Measurements from ENCODE around the gene RNF152.

RNF152 gene

DNA sequence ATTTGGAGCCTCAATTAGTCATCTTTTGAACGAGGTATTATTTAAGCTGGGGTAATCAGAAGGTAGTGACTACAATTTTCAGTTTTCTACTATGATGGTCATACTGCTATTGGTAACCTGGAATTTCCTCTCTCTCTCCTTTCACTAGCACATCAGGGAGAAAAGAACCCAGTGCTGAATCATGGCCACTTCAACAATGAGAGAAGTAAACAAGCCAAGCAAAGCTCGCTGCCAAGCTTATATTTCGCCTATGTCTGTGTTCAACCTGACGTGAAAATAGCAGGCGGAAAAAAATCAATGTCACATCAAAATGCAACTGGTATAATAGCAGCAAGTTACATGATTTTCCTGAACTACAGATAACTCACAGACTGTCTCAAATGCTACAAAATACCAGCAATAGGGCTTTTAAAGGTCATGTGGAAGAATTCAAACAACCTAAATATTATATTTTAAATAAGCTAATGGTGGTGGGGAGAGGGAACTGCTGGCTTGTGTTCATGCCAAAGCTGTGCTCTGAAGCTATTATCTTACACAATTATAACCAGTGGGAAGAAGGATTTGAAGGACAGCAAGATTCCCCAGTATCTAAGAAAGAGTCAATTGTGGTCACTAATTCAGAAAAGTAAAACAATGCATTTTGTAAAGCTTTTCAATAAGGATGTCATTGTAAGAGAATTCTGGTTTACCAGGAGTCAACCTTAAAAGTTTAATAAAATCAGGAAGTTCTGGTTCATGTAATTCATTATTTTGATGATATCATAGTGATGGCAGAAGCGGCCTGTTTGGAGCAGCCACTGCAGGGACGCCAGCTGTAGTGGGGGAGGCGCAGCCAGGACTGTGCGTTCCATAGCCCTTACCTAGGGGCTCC, 38.0 kb downstream of the RNF152 start:
- DNase-seq (ENCODE audit: low read depth in 3 of 3) = no peak

DNA sequence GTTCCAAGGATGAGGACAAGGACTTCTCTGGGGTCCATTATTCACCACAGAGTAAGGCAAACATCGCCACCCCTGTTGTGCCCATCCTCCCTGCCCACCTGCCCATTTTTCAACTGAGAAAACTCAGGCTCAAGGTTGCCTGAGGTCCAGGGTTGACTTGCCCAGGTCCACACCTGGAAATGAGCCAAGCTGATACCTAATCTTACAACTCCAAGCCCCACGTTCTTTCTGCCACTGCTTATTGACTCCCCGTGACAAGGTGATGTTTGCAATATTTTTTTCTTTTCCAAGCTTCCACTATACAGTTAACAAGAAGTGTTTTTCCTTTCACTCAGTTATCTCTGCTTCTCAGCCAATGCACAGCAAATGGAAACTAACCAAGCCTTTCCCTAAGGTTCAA, 39.0 kb downstream of the RNF152 start:
- no peak for DNase-seq (ENCODE audit: low read depth in 3 of 3)

- no peak for DNase-seq (ENCODE audit: low read depth in 3 of 3)
Measured at GRCh38 chr18:61852496-61852895, 40.3 kb downstream of the RNF152 start.

DNA sequence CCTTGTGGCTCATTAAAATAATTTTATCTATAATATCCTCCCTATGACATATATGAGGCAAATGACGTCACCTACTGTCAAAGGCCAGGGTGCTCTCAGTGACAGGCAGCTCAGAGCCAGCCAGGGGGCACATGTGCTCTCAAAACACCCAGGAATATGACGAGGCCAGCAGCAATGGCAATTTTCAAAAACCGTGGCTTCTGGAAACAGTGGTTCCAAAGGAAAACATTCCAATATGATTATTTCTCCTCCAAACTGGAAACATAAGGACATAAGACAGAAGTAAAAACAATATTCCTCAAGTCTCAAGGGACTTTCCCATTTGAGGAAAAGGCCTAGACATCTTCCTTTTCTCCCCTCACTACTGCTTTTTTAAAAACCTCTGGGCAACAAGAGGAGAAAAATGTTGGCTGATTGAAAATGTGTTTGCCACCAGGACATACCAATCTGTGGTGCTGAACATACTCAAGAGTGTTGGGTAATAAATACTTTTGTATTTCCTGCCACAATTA, 40.8 kb downstream of the RNF152 start:
- no peak for DNase-seq (ENCODE audit: low read depth in 3 of 3)

DNA sequence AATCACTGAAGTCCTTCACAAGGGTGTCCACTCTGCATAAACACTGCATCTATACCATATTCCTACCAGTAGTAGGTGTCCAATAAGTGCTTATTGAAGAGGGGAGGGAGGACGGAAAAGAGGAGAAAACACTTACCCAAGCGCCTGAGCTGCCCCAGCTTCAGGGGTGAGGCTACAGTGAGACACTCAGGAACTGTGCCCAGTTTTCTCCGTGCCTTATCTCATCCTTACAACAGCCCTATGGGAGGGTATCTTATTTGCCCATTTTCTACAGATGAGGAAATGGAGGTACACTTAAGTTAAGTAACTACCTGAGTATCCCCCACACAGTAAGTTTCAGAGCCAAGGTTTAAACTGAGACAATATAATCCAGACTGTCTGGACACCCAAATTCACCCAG, 41.5 kb downstream of the RNF152 start:
- no peak for DNase-seq (ENCODE audit: low read depth in 3 of 3)

DNA sequence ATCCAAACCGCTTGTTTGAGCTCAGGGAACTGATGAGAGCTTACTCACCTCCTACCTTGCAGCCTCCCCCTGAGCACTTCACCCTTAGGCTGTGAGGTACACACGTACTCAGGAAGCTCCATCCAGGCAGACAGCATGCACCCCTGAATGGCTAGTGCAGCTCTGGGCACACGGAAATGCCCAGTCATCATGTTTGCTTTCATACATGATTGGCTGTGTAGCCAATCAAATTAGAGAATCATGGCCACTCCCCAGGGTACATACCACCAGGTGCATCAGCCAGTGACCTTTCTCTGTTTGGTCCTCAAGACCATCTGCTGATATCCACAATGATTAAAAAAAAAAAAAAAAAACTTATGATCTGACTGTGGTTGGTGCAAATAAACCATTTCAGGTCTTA, 42.1 kb downstream of the RNF152 start:
- no peak for DNase-seq (ENCODE audit: low read depth in 3 of 3)

DNA sequence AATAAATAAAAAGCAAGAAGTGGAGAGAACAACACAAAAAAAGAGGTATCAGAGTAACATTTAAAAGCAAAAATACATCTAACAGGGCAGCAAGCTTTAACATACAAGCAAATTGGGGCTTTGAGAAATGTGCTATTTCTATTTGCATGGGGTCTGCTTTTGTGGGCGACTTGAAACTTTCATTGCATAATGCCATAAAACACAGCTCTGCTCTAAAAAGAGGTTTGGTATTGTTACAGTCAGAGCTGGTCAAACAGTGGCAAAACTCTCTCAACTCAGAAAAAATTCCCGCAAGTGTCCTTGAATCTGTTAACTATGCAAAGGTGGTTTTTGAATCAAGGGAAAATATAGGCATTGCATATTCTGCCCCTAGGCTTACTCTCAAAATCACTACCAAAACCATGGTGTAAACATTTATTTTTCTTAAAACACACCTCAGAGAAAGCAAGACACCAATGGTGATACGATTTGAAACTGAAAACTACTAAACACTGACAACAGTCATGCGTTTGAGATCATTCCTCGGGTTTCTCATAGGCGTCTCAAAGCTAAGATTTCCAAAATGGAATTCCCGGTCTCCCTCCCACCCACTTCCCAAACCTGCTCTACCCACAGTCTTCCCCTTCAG, 45.5 kb downstream of the RNF152 start:
- no peak for DNase-seq (ENCODE audit: low read depth in 3 of 3)

DNA sequence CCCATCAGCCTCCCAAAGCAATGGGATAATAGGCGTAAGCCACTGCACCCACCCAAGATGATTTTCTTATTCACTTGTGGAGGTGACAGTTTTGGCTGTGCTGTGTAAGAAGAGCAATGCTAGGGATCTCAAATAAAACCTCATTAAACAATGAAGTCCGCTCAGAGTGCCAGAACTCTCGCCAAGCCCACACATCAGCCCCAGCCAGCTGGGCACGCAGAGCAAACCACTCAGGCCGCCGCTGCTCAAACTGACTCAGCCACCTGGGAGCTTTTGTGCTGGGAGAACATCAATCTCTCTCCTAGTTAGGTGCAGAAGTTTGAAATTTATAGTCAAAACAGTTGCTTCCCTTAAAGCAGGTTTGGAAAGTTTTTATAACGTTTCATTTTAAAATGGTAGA, 47.6 kb downstream of the RNF152 start:
- DNase-seq (ENCODE audit: low read depth in 3 of 3) = no peak

DNA sequence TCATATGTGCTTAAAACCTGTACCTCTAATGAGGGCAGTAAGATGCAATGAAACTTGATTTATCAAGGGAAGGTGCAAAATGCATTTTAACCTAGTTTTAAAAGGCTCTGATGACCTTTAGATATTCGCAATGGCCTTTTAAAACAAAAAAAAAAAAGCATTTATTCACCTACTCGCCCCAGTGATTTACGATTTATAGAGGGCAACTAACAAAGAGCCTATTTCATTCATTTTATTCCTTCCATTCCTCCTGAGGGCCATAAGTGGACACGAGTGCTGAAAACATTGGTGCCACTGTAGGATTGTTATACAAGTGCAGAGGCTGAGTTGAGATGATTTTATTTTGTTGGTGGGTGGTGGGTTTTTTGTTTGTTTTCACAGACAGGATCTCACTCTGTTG, 48.1 kb downstream of the RNF152 start:
- DNase-seq (ENCODE audit: low read depth in 3 of 3) = no peak

DNA sequence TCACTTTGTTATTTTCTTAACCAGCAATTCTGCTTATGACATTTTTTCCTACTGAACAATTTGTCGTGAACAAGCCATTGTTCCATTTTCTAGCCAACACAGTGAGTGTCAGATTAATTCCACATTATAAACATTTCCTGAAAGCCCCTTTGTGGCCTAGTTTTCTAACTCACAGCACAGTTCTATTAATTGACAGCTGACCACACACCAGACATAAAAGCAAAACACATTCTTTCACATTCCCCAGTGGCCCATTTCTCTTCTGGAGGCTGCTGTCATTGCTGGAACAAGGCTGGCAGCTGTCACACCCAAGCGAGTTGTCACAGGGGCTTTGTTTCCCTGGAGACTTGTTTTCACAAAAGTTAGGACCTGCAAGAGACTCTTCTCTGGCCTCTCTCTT, 50.7 kb downstream of the RNF152 start:
- DNase-seq (ENCODE audit: low read depth in 3 of 3) = no peak

DNA sequence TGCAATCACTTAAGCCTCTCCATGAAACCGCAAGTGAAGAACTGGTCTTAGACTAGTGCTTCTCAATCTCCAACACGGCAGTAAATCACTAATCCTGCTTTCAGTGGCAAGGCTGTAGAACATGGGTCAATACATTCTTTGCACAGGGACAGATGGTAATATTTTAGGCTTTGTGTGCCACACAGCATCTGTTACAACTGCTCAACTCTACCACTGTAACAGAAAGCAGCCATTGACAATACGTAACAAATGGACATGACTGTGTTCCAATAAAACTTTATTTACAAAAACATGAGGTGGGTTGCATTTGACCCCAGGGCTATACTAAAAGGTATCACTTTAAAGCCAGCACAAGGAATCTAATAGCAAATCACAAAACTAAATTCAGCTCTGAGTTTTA, 51.1 kb downstream of the RNF152 start:
- DNase-seq (ENCODE audit: low read depth in 3 of 3) = no peak

GRCh38 chr18:61840324-61840723, 52.5 kb downstream of the RNF152 start:
- no peak for DNase-seq (ENCODE audit: low read depth in 3 of 3)

- no peak for DNase-seq (ENCODE audit: low read depth in 3 of 3)
Measured at GRCh38 chr18:61838521-61838920, 54.3 kb downstream of the RNF152 start.

DNA sequence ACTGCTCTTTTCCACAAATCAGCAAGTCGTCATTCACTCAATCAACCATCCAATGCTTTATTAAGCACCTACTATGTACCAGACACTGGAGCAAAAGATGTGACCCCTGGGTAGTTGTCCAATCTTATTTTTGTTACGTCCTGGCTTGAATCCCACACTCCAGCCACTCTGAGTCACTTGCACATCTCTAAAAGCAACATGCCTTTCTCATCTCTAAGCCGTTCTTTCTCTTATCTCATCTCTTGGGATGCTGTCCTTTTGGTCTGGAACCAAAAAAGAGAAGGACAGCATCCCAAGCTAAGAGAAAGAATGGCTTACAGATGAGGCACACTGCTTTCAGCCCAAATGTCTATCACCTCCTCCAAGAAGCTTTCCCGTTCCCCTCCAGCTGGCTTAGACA, 58.8 kb downstream of the RNF152 start:
- DNase-seq (ENCODE audit: low read depth in 3 of 3) = no peak

- DNase-seq (ENCODE audit: low read depth in 3 of 3) = no peak
Measured at GRCh38 chr18:61833387-61833786, 59.4 kb downstream of the RNF152 start.

DNA sequence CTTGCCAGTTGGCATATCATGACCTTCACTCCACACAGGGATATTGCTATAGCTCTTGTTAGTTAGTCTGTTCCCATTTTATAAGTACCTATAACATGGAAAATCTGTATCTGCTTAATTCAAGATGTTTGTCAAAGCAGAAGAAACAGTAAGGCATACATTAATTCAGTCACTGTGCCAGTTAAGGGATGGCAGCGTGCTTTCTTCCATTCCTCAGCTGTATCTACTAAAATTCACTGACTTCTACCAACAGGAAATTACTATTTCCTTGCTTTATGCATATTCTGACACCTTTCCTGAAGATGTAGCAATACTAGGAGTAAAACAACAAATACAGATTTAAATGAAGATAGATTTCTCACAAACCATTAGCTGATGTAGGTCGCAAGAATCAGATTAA, 59.9 kb downstream of the RNF152 start:
- no peak for DNase-seq (ENCODE audit: low read depth in 3 of 3)

GRCh38 chr18:61831071-61831470, 61.7 kb downstream of the RNF152 start:
- DNase-seq (ENCODE audit: low read depth in 3 of 3) = no peak

GRCh38 chr18:61829108-61829507, 63.7 kb downstream of the RNF152 start:
- no peak for DNase-seq (ENCODE audit: low read depth in 3 of 3)

DNA sequence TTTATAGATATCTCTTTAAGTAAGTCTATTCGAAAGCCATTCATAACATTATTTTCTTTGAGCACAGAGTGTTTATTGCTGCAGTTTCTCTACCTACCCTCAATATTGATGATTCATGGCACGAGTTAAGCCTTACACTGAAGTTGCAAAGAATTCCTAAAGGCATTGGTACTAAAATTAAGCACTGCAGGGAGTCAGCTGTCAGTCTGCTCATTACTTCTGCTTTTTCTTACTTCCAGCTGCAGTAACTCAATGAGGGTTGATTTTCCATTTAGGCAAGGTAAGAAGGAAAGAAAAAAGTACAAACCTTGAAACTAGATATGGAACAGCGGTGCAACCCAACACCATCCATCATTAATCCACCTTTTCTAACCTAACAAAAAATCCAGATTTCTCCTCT, 65.2 kb downstream of the RNF152 start:
- DNase-seq (ENCODE audit: low read depth in 3 of 3) = no peak

DNA sequence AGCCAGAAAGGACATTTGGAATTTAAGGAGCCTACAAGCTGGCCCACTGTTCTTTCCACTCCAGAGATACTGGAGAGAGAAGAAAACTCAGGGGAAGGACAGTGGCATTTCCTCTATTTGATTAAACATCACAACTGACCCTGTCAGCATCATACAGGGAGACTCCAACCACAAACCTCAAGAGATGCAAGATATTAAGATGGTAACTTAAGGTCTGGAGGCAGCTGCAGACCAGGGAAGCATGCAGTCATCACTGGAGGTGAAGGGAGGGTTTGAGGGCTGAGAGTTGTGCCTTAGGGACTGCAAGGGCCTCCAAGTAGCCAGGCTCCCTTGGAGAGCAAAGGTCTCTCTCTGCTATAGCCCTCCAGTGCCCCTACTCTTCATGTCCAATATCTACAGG, 67.4 kb downstream of the RNF152 start:
- DNase-seq (ENCODE audit: low read depth in 3 of 3) = no peak

GRCh38 chr18:61824733-61825363, 68.0 kb downstream of the RNF152 start:
- DNase-seq (ENCODE audit: low read depth in 3 of 3) = no peak

GRCh38 chr18:61823595-61823994, 69.2 kb downstream of the RNF152 start:
- DNase-seq (ENCODE audit: low read depth in 3 of 3) = no peak

GRCh38 chr18:61822879-61823278, 69.9 kb downstream of the RNF152 start:
- DNase-seq (ENCODE audit: low read depth in 3 of 3) = no peak

Data from stimulated activated CD4-positive, alpha-beta T cell treated with anti-CD3 and anti-CD28 coated beads, TNF-alpha, amount 100 ng/mL, for 48 hours (primary cell).